Tibial artery (tissue), 4 donors: ENCODE data around the gene PPP1CA.

ENCODE experiments used
- DNase-seq, 2 donors: peaks; one replicate each; pipeline ENCODE4 v3.0.0-alpha.2; 2019
- H3K27ac ChIP-seq, 2 donors: fragments of 200-600 bp; sonication (generic) in 1 of 2; 1 replicate in 1 of 2; 2 replicates in 1 of 2; pipeline ENCODE4 v1.5.1; 2018 to 2019; ENCODE audit warnings: mild to moderate bottlenecking in 1 of 2
- H3K27me3 ChIP-seq, 2 donors: fragments of 200-600 bp; sonication (generic) in 1 of 2; one replicate each; pipeline versions ENCODE4 v1.5.1 to v1.6.0; 2016 to 2019
- H3K36me3 ChIP-seq, 3 donors: fragments of 200-600 bp; sonication (generic) in 2 of 3; one replicate each; pipeline ENCODE4 v1.5.1; 2016 to 2019; ENCODE audit warnings: mild to moderate bottlenecking in 2 of 3
- H3K4me1 ChIP-seq, 4 donors: fragments of 200-600 bp; sonication (generic) in 2 of 4; 1 replicate in 3 of 4; 2 replicates in 1 of 4; pipeline ENCODE4 v1.5.1; 2016 to 2019
- H3K4me3 ChIP-seq, 2 donors: fragments of 200-600 bp; sonication (generic) in 1 of 2; 1 replicate in 1 of 2; 2 replicates in 1 of 2; pipeline ENCODE4 v1.5.1; 2018 to 2019; ENCODE audit warnings: mild to moderate bottlenecking in 2 of 2
- H3K9me3 ChIP-seq, 3 donors: fragments of 200-600 bp; sonication (generic) in 1 of 3; one replicate each; pipeline ENCODE4 v1.5.1; 2016 to 2019
- intact Hi-C: fragments of 100-400 bp; cut with DNase I; formaldehyde crosslinking; loops from one replicate; pipeline ENCODE4 v1.15.0; 2023; ENCODE audit warnings: low total_unique reads
- TF ChIP-seq, protein P1 (sequence below), 2 experiments: fragments of 200-600 bp in 1 of 2; fragments of 450-650 bp in 1 of 2; IDR thresholded peaks; one replicate each; pipeline ENCODE4 v1.5.1; 2017 to 2019; ENCODE audit warnings: antibody characterized with exemption in 2 of 2, mild to moderate bottlenecking in 1 of 2, moderate library complexity in 1 of 2

The PPP1CA gene

DNA sequence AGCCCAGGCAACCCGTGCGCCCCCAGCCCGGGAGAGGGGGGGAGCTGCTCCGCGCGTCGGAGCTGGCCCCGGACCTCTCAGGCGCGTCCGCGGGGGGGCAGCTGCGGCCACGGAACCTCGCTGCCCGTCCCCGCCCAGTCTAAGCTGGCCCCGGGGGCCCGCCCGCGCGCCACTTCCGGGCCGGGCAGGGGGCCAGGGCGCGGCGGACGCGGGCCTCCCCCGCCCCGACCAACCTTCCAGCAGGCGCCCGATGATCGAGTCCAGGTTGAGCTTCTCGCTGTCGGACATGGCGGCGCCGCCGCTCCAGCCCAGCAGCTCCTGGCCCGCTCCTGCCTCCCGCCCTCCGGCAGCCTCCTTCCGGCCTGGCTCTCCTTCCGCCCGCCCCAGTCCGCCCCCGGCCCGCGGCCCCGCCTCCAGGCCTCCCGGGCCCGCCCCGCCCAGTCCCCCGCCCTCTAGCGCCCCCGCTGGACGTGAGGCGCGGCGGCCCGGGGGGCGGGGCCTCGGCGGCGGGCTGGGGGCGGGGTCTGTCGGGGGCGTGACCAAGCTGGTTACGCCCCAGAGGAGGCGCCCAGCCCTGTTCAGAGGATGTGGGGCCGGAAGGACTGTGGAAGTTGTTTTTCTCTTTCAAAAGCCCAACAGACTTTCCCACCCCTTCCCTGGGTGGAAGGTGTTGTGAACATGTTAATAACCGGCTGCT, at the start of gene PPP1CA:
Gene PPP1CA, minus strand, starts transcription at position 364 of the 697 bp plus-strand sequence. Its CDS starts 76 bp downstream, at position 288.
- H3K4me1 ChIP-seq = peaks cover 0 to 31% (median 25%) of the 10 kb centered on the region in 4 donors

DNA sequence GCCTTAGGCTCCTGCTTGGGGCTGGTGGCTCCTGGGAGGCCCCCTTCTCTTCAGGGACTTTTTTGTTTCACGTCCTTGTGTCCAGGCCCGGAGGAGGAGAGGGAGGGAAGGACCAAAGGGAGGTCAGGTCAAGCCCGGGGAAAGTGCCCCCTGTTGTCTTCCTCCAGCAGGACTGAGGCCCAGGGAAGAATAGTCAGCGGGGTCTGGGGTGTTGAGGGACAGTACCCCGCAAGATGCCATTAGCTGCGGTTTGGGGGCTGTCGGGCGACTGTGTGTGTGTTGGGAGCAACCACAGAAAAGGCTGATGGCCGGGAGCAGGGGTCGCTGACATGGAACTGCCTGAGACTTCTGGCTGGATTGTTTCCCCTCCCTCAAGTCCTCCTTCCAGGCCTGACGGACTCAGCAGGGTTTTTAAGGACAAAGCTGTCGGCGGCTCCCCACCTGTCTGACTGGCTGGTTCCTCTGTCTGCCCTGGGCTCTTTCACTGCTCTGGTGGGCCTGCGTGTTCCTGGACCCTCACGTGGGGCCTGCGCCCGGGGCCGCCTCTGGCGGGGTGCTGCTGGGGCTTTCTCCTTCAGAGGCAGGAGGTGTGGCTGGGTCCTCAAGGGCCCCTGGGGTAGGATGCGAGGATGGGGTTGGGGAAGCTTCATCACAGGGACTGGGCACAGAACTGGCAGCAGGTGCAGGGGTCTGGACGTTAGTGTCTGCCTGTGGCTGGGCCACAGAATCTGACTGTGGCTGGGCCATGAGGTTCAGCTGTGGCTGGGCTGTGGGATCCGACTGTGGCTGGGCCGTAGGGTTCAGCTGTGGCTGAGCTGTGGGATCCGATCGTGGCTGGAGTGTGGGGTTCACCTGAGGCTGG, 49.4 kb upstream of the PPP1CA start:
- Histone ChIP-seq H3K27ac (no peak overlapping the region), H3K36me3 (no peaks in the 10 kb centered on the region), H3K27me3 (no peaks in the 10 kb centered on the region), H3K9me3 (no peaks in the 10 kb centered on the region), H3K4me1 (no peaks in the 10 kb centered on the region), H3K4me3 (no peak overlapping the region)
- DNase-seq = no peak
- intact Hi-C loops = no loop called here
- TF ChIP-seq, protein P1, sequence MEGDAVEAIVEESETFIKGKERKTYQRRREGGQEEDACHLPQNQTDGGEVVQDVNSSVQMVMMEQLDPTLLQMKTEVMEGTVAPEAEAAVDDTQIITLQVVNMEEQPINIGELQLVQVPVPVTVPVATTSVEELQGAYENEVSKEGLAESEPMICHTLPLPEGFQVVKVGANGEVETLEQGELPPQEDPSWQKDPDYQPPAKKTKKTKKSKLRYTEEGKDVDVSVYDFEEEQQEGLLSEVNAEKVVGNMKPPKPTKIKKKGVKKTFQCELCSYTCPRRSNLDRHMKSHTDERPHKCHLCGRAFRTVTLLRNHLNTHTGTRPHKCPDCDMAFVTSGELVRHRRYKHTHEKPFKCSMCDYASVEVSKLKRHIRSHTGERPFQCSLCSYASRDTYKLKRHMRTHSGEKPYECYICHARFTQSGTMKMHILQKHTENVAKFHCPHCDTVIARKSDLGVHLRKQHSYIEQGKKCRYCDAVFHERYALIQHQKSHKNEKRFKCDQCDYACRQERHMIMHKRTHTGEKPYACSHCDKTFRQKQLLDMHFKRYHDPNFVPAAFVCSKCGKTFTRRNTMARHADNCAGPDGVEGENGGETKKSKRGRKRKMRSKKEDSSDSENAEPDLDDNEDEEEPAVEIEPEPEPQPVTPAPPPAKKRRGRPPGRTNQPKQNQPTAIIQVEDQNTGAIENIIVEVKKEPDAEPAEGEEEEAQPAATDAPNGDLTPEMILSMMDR (IDR thresholded peaks at IDR 0.05) = no peak

More for the DNA sequence above, at the start of gene PPP1CA:
- H3K36me3 ChIP-seq = peaks cover 21 to 34% (median 33%) of the 10 kb centered on the region in 3 donors
- H3K9me3 ChIP-seq = no peaks in the 10 kb centered on the region
- intact Hi-C loops = loop anchor here (2.0 to 5.0 kb wide), 2 partner anchors 66 to 101 kb away; partner anchors contain the start of gene TMEM134
- DNase-seq = peak; percentile 82 to 95
- peaks cover 0 to 29% of the 10 kb centered on the region in 2 donors for H3K27me3 ChIP-seq
- peak within 1 kb of the TSS; percentile 91 to 95 for H3K27ac ChIP-seq
- peak within 1 kb of the TSS; percentile 89 for H3K4me3 ChIP-seq
- TF ChIP-seq, protein P1 (IDR thresholded peaks at IDR 0.05) = peak; percentile 43 to 44

DNA sequence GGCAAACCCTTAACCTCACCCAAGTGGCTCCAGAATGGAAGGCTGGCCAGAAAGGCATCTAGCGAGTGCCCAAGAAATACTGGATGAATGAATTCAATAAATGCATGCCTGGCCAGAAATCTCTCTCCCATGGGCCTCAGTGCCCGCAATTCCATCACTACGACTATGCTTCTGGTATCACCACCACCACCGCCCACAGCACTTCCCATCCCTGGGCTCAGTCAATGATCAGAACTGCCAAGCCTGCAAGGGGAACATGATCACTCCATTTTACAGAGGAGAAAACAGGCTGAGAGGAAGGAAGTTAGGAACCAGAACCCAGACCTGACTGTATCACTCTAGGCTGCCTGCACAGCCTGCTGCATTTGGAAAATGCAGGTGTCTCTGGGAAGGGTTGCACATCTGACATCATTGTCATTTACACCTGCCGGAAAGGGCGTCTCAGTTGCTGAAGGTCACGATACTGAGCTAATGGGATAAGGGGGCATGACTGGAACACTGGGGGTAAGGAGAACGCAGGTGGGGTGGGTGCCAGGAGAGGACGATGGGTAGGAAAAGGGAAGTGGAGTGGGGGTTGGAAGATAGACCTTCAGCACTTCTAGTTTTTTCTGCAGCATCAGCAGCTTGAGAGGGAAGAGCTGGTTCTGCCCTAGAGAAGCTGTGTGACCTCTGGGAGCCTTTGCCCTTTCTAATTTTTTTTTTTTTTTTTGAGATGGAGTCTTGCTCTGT, 47.6 kb upstream of the PPP1CA start:
- TF ChIP-seq, protein P1 (IDR thresholded peaks at IDR 0.05) = no peak
- H3K9me3 ChIP-seq = no peaks in the 10 kb centered on the region
- no peak overlapping the region for H3K4me3 ChIP-seq
- intact Hi-C loops = no loop called here
- H3K27ac ChIP-seq = no peak overlapping the region
- no peaks in the 10 kb centered on the region for H3K36me3 ChIP-seq
- H3K4me1 ChIP-seq = peaks cover 0 to 4% (median under 1%) of the 10 kb centered on the region in 4 donors
- DNase-seq = no peak
- no peaks in the 10 kb centered on the region for H3K27me3 ChIP-seq

DNA sequence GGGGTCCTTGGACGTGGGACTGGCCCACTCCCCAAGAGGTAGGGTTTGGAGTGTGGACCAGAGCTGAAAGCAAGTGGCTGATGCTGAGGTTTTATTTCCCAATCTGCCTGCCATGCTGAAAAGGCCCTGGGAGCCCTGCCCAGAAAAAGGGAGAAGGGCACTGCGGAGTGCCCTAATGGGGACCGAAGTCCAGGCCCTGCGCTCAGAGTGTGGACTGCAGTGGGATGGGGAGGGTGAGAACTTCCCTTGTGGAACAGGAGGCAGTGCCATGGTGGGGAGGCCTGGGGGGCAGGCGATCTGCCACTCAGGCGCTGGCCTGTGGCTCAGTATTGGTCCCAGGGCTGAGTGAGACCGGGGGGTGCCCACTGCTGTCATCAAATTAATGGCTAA, 46.6 kb upstream of the PPP1CA start:
- no peaks in the 10 kb centered on the region for H3K36me3 ChIP-seq
- H3K4me1 ChIP-seq = peaks cover 0 to 9% (median 3%) of the 10 kb centered on the region in 4 donors
- no peaks in the 10 kb centered on the region for H3K27me3 ChIP-seq
- intact Hi-C loops = no loop called here
- H3K4me3 ChIP-seq = no peak overlapping the region
- TF ChIP-seq, protein P1 (IDR thresholded peaks at IDR 0.05) = no peak
- DNase-seq = no peak
- no peak overlapping the region for H3K27ac ChIP-seq
- no peaks in the 10 kb centered on the region for H3K9me3 ChIP-seq

DNA sequence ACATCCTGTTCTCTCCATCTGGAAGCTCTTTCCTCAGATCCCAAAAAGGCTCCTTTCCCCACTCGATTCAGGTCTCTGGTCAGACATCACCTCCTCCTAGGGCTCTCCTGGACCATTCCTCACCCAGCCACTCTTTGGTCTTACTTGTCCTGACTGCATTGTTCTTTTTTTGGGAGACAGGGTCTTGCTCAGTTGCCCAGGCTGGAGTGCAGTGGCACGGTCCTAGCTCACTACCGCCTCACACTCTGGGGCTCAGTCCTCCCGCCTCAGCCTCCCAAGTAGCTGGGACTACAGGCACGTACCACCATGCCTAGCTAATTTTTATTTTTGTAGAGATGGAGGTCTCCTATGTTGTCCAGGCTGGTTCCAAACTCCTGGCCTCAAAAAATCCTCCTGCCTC, 43.9 kb upstream of the PPP1CA start:
- Histone ChIP-seq H3K27ac (no peak overlapping the region), H3K9me3 (no peaks in the 10 kb centered on the region), H3K36me3 (peaks cover 0 to 19% (median 13%) of the 10 kb centered on the region in 3 donors), H3K4me3 (no peak overlapping the region), H3K4me1 (peaks cover 0 to 36% (median 20%) of the 10 kb centered on the region in 4 donors), H3K27me3 (no peaks in the 10 kb centered on the region)
- intact Hi-C loops = no loop called here
- DNase-seq = no peak
- TF ChIP-seq, protein P1 (IDR thresholded peaks at IDR 0.05) = no peak
